IMR-90 (cell line): ENCODE measurements around the gene OR52I2. TPM values are rescaled to one million over a fixed set of nuclear protein-coding genes. Genes with fewer than 3 reads are reported as not detected.

Experiments used
- ATAC-seq: fragments of 200-7000 bp; cut with Tn5 transposase; 2 replicates; pipeline ENCODE4 v1.9.1; 2020; ENCODE audit warnings: low read depth, mild to moderate bottlenecking, moderate library complexity
- BruUV-seq: library from RNA; stranded (reverse); fragments of 400-500 nt; replicated peaks from 2 replicates; lab custom pipeline; 2021; lab: Mats Ljungman, UMichigan
- CTCF ChIA-PET: fragments of 300-600 bp; formaldehyde crosslinking; extraction: SDS; loops from one replicate; lab custom pipeline; 2021; ENCODE audit warnings: antibody characterized with exemption; lab: Yijun Ruan, JAX
- POLR2A ChIA-PET: fragments of 300-600 bp; sonication (Branson Sonifier 250); formaldehyde crosslinking; loops from one replicate; lab custom pipeline; 2022; ENCODE audit warnings: antibody characterized with exemption; ENCODE audit not compliant: unreplicated experiment; lab: Charles Lee
- DNase-seq: peaks from one replicate; pipeline ENCODE4 v3.0.0; 2013
- H2AFZ ChIP-seq: replicated peaks from 2 replicates; pipeline ENCODE3; 2013; ENCODE audit warnings: low read length, mild to moderate bottlenecking; ENCODE audit not compliant: poor library complexity
- H2AK5ac ChIP-seq: 2 replicates; pipeline ENCODE4 v1.6.1; 2013; ENCODE audit warnings: low read depth, low read length, inconsistent platforms
- H2AK9ac ChIP-seq: replicated peaks from 2 replicates; pipeline ENCODE3; 2013; ENCODE audit warnings: mild to moderate bottlenecking, low read depth, low read length, moderate library complexity; ENCODE audit not compliant: poor library complexity
- H2BK120ac ChIP-seq: 2 replicates; pipeline ENCODE4 v1.6.1; 2013; ENCODE audit warnings: low read depth, low read length, inconsistent platforms
- H2BK15ac ChIP-seq: 3 replicates; pipeline ENCODE4 v1.6.1; 2013; ENCODE audit warnings: low read depth, low read length, inconsistent platforms
- H2BK20ac ChIP-seq: 2 replicates; pipeline ENCODE4 v1.6.1; 2013; ENCODE audit warnings: low read depth, mild to moderate bottlenecking, inconsistent platforms, low read length, moderate library complexity
- H2BK5ac ChIP-seq: 2 replicates; pipeline ENCODE4 v1.6.1; 2013; ENCODE audit warnings: mild to moderate bottlenecking, low read depth, low read length, inconsistent platforms; ENCODE audit not compliant: poor library complexity, severe bottlenecking
- H3K14ac ChIP-seq: replicated peaks from 2 replicates; pipeline ENCODE4 v1.6.1; 2013; ENCODE audit warnings: low read depth, low read length, inconsistent platforms
- H3K18ac ChIP-seq: 2 replicates; pipeline ENCODE4 v1.6.1; 2013; ENCODE audit warnings: low read depth, low read length, control low read depth
- H3K23ac ChIP-seq: 2 replicates; pipeline ENCODE4 v1.6.1; 2013; ENCODE audit warnings: low read depth, low read length, inconsistent platforms
- H3K27ac ChIP-seq: 2 replicates; pipeline ENCODE4 v1.5.1; 2013; ENCODE audit warnings: mild to moderate bottlenecking, control low read depth, low read length; ENCODE audit not compliant: insufficient read depth
- H3K27me3 ChIP-seq: 2 replicates; pipeline ENCODE4 v1.6.1; 2013; ENCODE audit warnings: low read length; ENCODE audit not compliant: control insufficient read depth, insufficient read depth
- H3K36me3 ChIP-seq: 2 replicates; pipeline ENCODE4 v1.6.1; 2013; ENCODE audit warnings: low read length, mixed read lengths; ENCODE audit not compliant: control insufficient read depth, insufficient read depth
- H3K4ac ChIP-seq: 2 replicates; pipeline ENCODE4 v1.6.1; 2013; ENCODE audit warnings: low read depth, low read length, inconsistent platforms
- H3K4me1 ChIP-seq: 2 replicates; pipeline ENCODE4 v1.6.1; 2013; ENCODE audit warnings: low read length, mixed read lengths; ENCODE audit not compliant: control insufficient read depth, insufficient read depth
- H3K4me2 ChIP-seq: 2 replicates; pipeline ENCODE4 v1.6.1; 2013; ENCODE audit warnings: low read depth, mild to moderate bottlenecking, control low read depth, low read length, moderate library complexity
- H3K4me3 ChIP-seq: 2 replicates; pipeline ENCODE4 v1.5.1; 2013; ENCODE audit warnings: low read depth, mild to moderate bottlenecking, control low read depth, low read length, moderate library complexity; ENCODE audit not compliant: insufficient read depth
- H3K56ac ChIP-seq: 2 replicates; pipeline ENCODE4 v1.6.1; 2013; ENCODE audit warnings: low read length, inconsistent platforms; ENCODE audit not compliant: insufficient read depth; ENCODE audit errors: extremely low read depth
- H3K79me1 ChIP-seq, 2 experiments: 2 replicates each; pipeline ENCODE4 v1.6.1; 2013; ENCODE audit warnings: low read length in 2 of 2, inconsistent platforms in 1 of 2, low read depth in 1 of 2
- H3K9ac ChIP-seq: 2 replicates; pipeline ENCODE4 v1.6.1; 2013; ENCODE audit warnings: low read depth, low read length, control low read depth
- H3K9me1 ChIP-seq: 2 replicates; pipeline ENCODE4 v1.6.1; 2013; ENCODE audit warnings: low read length, inconsistent platforms; ENCODE audit not compliant: insufficient read depth
- H3K9me3 ChIP-seq: 2 replicates; pipeline ENCODE4 v1.6.1; 2013; ENCODE audit warnings: low read length; ENCODE audit not compliant: control insufficient read depth, insufficient read depth
- H4K20me1 ChIP-seq: 2 replicates; pipeline ENCODE4 v1.6.1; 2013; ENCODE audit warnings: low read length, inconsistent platforms; ENCODE audit not compliant: insufficient read depth
- H4K5ac ChIP-seq: 2 replicates; pipeline ENCODE4 v1.6.1; 2013; ENCODE audit warnings: mild to moderate bottlenecking, low read depth, low read length, control low read depth
- H4K8ac ChIP-seq, 2 experiments: 2 replicates each; pipeline ENCODE4 v1.6.1; 2013; ENCODE audit warnings: low read depth in 2 of 2, low read length in 2 of 2, control low read depth in 1 of 2, inconsistent platforms in 1 of 2
- H4K91ac ChIP-seq: 2 replicates; pipeline ENCODE4 v1.6.1; 2013; ENCODE audit warnings: low read depth, low read length, inconsistent platforms; ENCODE audit not compliant: insufficient read depth
- BHLHE40 ChIP-seq: fragments of 150-350 bp; IDR thresholded peaks from 2 replicates; pipeline ENCODE4 v1.6.1; 2016; ENCODE audit warnings: mild to moderate bottlenecking, low read depth, low read length
- CEBPB ChIP-seq: IDR thresholded peaks from 2 replicates; pipeline ENCODE4 v1.6.1; 2012; ENCODE audit warnings: low read depth, low read length, improper control_type of control experiment
- CHD1 ChIP-seq: IDR thresholded peaks from 2 replicates; pipeline ENCODE4 v1.6.1; 2012; ENCODE audit warnings: low read depth, low read length, improper control_type of control experiment
- FOS ChIP-seq: fragments of 150-350 bp; IDR thresholded peaks from 2 replicates; pipeline ENCODE4 v1.6.1; 2016; ENCODE audit warnings: low read depth, low read length
- MAFK ChIP-seq: IDR thresholded peaks from 2 replicates; pipeline ENCODE4 v1.6.1; 2012; ENCODE audit warnings: low read depth, low read length, improper control_type of control experiment
- MXI1 ChIP-seq: IDR thresholded peaks from 2 replicates; pipeline ENCODE4 v1.6.1; 2012; ENCODE audit warnings: low read depth, mild to moderate bottlenecking, low read length, moderate library complexity, borderline replicate concordance
- NFE2L2 ChIP-seq: fragments of 150-350 bp; IDR thresholded peaks from 2 replicates; pipeline ENCODE4 v1.6.1; 2016; ENCODE audit warnings: low read depth, mild to moderate bottlenecking, low read length
- POLR2A ChIP-seq: IDR thresholded peaks from 2 replicates; pipeline ENCODE4 v1.6.1; 2012; ENCODE audit warnings: mild to moderate bottlenecking, low read depth, low read length
- RAD21 ChIP-seq: IDR thresholded peaks from 2 replicates; pipeline ENCODE4 v1.6.1; 2012; ENCODE audit warnings: low read length, improper control_type of control experiment
- RCOR1 ChIP-seq: IDR thresholded peaks from 2 replicates; pipeline ENCODE4 v1.6.1; 2012; ENCODE audit warnings: mild to moderate bottlenecking, low read length, improper control_type of control experiment; ENCODE audit not compliant: insufficient replicate concordance
- RFX5 ChIP-seq: IDR thresholded peaks from 2 replicates; pipeline ENCODE4 v1.8.0; 2012; ENCODE audit warnings: low read depth, mild to moderate bottlenecking, low read length, moderate library complexity
- SMC3 ChIP-seq: fragments of 150-350 bp; IDR thresholded peaks from 2 replicates; pipeline ENCODE4 v1.6.1; 2016; ENCODE audit warnings: low read depth, mild to moderate bottlenecking, antibody characterized with exemption, low read length, moderate library complexity
- WGBS, 2 experiments: methylation state at CpG; one replicate each; pipeline versions ENCODE4 v1.1.5 to v1.1.7; 2013; ENCODE audit warnings: missing lambda C conversion rate in 2 of 2; ENCODE audit not compliant: insufficient read length in 1 of 2; ENCODE audit errors: extremely low coverage in 2 of 2; 5-methylcytosine and 5-hydroxymethylcytosine counted together
- dilution Hi-C: fragments of 300-500 bp; cut with HindIII; formaldehyde crosslinking; loops from one replicate; pipeline ENCODE4 v1.14.3; 2018; ENCODE audit warnings: low sequenced_read_pairs; ENCODE audit not compliant: unreplicated experiment
- in situ Hi-C: fragments of 300-500 bp; cut with MboI; formaldehyde crosslinking; loops from 3 replicates; pipeline ENCODE4 v1.14.3; 2019; ENCODE audit warnings: low sequenced_read_pairs, inconsistent platforms, mixed read lengths
- intact Hi-C: fragments of 100-400 bp; cut with micrococcal nuclease; formaldehyde crosslinking; loops from 2 replicates; pipeline ENCODE4 v1.10.0; 2022
- polyA plus RNA-seq, 3 experiments: library from polyadenylated mRNA; depleted of rRNA; stranded (reverse); fragments of >200 nt; gene quantifications; 2 replicates each; pipeline ENCODE4 v1.2.3, GENCODE V29; 2012; ENCODE audit warnings: low replicate concordance in 1 of 3
- total RNA-seq: library from RNA; depleted of rRNA; stranded (reverse); fragments of >200 nt; gene quantifications from 2 replicates; pipeline ENCODE4 v1.2.3, GENCODE V29; 2012
- TF ChIP-seq, protein P1 (sequence below): fragments of 150-350 bp; IDR thresholded peaks from 2 replicates; pipeline ENCODE4 v1.6.1; 2016; ENCODE audit warnings: low read depth, mild to moderate bottlenecking, low read length, moderate library complexity, borderline replicate concordance
- TF ChIP-seq, protein P2 (sequence below): conservative IDR thresholded peaks from 2 replicates; pipeline ENCODE4 v1.5.1; 2012; ENCODE audit warnings: mild to moderate bottlenecking, low read depth, low read length, improper control_type of control experiment
- TF ChIP-seq, protein P3 (sequence below): fragments of 150-350 bp; IDR thresholded peaks from 2 replicates; pipeline ENCODE4 v1.6.1; 2017; ENCODE audit warnings: mild to moderate bottlenecking, antibody characterized with exemption, low read length, low read depth

The OR52I2 gene
- total and polyA plus RNA-seq, 2 of the 4 experiments (the other 2 are of a cell fraction), result not detected

DNA sequence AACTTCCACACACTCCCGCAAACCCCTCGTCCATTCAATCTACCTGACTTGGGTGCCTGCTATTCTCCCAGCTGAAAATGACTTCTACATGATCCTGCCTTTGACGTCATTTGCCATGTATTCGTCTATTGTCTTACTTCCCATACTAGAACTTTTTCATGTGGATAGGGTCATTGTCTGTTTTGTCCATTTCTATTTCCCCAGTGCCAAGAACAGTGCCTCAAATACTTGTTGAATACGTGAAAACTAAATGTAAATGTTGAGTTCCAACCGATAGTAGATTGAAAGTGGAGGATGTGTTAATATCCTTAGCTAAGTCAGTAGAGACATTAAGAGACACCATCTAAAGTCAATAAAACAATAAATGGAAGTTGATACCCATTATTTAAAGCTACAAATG, 25.6 kb downstream of the OR52I2 start:
- H3K9me3 ChIP-seq, result no peaks in the 10 kb centered on the region
- H3K14ac ChIP-seq, result no peak overlapping the region; the same call in 1 of the 2 replicates
- peak overlapping the region; percentile 69 for H3K4me3 ChIP-seq
- no peak overlapping the region for H2AK9ac ChIP-seq
- H3K4ac ChIP-seq, result no peak overlapping the region
- H2BK15ac ChIP-seq, result no peak overlapping the region
- peaks cover 0 to 11% of the 10 kb centered on the region in 2 experiments for H3K79me1 ChIP-seq
- H3K9ac ChIP-seq, result peak overlapping the region; percentile 77; the same call in 1 of the 2 replicates
- no TSS peak for BruUV-seq
- H2AK5ac ChIP-seq, result no peak overlapping the region
- H4K91ac ChIP-seq, result no peak overlapping the region
- no peak overlapping the region for H3K23ac ChIP-seq
- H3K4me1 ChIP-seq, result peaks cover 7% of the 10 kb centered on the region
- H2BK5ac ChIP-seq, result no peak overlapping the region
- ATAC-seq (no peak), DNase-seq (peak; percentile 7)
- no CpG with 5 or more reads among the region's 6 CpGs for WGBS, 2 experiments
- dilution Hi-C loops, result no loop called here
- TF ChIP-seq, protein P1, sequence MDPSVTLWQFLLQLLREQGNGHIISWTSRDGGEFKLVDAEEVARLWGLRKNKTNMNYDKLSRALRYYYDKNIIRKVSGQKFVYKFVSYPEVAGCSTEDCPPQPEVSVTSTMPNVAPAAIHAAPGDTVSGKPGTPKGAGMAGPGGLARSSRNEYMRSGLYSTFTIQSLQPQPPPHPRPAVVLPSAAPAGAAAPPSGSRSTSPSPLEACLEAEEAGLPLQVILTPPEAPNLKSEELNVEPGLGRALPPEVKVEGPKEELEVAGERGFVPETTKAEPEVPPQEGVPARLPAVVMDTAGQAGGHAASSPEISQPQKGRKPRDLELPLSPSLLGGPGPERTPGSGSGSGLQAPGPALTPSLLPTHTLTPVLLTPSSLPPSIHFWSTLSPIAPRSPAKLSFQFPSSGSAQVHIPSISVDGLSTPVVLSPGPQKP, result no peak
- no peak for TF ChIP-seq RCOR1
- TF ChIP-seq BHLHE40, result no peak
- no peak for TF ChIP-seq SMC3
- TF ChIP-seq MXI1, result no peak
- TF ChIP-seq, protein P2, sequence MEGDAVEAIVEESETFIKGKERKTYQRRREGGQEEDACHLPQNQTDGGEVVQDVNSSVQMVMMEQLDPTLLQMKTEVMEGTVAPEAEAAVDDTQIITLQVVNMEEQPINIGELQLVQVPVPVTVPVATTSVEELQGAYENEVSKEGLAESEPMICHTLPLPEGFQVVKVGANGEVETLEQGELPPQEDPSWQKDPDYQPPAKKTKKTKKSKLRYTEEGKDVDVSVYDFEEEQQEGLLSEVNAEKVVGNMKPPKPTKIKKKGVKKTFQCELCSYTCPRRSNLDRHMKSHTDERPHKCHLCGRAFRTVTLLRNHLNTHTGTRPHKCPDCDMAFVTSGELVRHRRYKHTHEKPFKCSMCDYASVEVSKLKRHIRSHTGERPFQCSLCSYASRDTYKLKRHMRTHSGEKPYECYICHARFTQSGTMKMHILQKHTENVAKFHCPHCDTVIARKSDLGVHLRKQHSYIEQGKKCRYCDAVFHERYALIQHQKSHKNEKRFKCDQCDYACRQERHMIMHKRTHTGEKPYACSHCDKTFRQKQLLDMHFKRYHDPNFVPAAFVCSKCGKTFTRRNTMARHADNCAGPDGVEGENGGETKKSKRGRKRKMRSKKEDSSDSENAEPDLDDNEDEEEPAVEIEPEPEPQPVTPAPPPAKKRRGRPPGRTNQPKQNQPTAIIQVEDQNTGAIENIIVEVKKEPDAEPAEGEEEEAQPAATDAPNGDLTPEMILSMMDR, result no peak
- no peak for TF ChIP-seq FOS
- TF ChIP-seq NFE2L2, result no peak
- no peak for TF ChIP-seq POLR2A
- no peak for TF ChIP-seq RFX5
- TF ChIP-seq, protein P3, sequence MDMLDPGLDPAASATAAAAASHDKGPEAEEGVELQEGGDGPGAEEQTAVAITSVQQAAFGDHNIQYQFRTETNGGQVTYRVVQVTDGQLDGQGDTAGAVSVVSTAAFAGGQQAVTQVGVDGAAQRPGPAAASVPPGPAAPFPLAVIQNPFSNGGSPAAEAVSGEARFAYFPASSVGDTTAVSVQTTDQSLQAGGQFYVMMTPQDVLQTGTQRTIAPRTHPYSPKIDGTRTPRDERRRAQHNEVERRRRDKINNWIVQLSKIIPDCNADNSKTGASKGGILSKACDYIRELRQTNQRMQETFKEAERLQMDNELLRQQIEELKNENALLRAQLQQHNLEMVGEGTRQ, result no peak
- no peak for TF ChIP-seq CHD1
- TF ChIP-seq MAFK, result no peak
- TF ChIP-seq RAD21, result no peak
- TF ChIP-seq CEBPB, result no peak
- peak overlapping the region; percentile 31 for H3K4me2 ChIP-seq
- no peaks in the 10 kb centered on the region for H3K27me3 ChIP-seq
- no peak overlapping the region for H4K5ac ChIP-seq
- ChIA-PET CTCF (interaction anchor here (2.0 kb wide), 1 partner anchor 30 kb away, joined by 7 read pairs; the partner anchor contains the start of gene OR51D1), POLR2A (no interaction called here)
- H3K36me3 ChIP-seq, result peaks cover 8% of the 10 kb centered on the region
- intact Hi-C loops, result no loop called here
- H2AFZ ChIP-seq, result no peak overlapping the region
- H3K18ac ChIP-seq, result no peak overlapping the region
- H2BK120ac ChIP-seq, result no peak overlapping the region
- H4K8ac ChIP-seq, result no peak overlapping the region
- no peak overlapping the region for H3K27ac ChIP-seq
- peaks cover 2% of the 10 kb centered on the region; the same call in 1 of the 2 replicates for H3K9me1 ChIP-seq
- H4K20me1 ChIP-seq, result no peaks in the 10 kb centered on the region
- in situ Hi-C loops, result no loop called here
- no peak overlapping the region for H3K56ac ChIP-seq
- H2BK20ac ChIP-seq, result no peak overlapping the region
